ENCODE measurements around the gene CNFN.

Gene CNFN

DNA sequence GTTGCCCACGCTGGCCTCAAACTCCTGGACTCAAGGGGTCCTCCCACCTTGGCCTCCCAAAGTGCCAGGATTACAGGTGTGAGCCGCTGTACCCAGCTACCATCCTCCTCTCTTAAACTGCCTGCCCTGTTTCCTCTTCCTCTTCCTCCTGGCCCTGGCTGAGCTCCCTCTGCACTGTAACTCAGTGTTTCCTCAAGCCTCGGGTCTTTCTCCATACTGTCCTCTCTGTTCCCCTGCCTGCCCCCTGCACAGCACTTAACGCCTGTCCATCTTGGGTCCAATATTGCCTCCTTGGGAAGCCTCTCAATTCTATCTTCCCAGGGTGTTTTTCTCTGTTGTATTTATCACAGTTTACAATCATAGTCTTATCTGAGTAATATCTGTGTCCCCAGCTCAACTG, 31.0 kb upstream of the CNFN start:
- no peak for ATAC-seq
- peaks cover 58% of the 10 kb centered on the region for H3K4me1 Mint-ChIP-seq
- H3K27ac Mint-ChIP-seq = peak overlapping the region; percentile 94
- no peak overlapping the region for H3K4me3 Mint-ChIP-seq
- peaks cover 7% of the 10 kb centered on the region for H3K36me3 Mint-ChIP-seq
- H3K27me3 Mint-ChIP-seq = no peaks in the 10 kb centered on the region
- no peaks in the 10 kb centered on the region for H3K9me3 Mint-ChIP-seq

DNA sequence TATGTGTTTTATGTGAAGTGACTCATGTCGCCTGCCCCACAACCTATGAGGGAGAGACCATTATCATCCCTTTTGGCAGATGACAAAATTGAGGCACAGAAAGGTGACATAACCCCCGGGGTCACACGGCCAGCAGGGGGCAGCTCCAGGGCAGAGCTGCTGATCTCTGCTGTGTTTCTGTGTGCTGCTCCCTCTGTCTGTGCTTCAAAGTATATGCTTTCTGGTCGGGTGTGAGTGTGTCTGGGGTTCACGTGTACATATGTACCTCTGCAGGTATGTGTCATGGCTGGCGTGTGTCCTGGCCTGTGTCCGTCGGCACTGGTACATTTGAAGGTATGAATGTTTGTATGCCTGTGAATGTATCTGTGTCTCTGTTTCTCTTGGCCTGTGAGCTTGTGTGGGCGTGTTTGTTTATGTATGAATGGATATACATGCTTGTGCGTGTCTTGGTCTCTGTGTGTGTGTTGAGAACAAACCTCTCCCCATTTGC, 30.0 kb upstream of the CNFN start:
- Mint-ChIP-seq H3K4me3 (no peak overlapping the region), H3K27me3 (no peaks in the 10 kb centered on the region), H3K27ac (peak overlapping the region; percentile 24), H3K9me3 (no peaks in the 10 kb centered on the region), H3K4me1 (peaks cover 58% of the 10 kb centered on the region), H3K36me3 (peaks cover 17% of the 10 kb centered on the region)
- peak; percentile 11 for ATAC-seq

- H3K4me1 Mint-ChIP-seq = peaks cover 53% of the 10 kb centered on the region
- no peaks in the 10 kb centered on the region for H3K9me3 Mint-ChIP-seq
- no peak overlapping the region for H3K4me3 Mint-ChIP-seq
- ATAC-seq = no peak
- H3K27me3 Mint-ChIP-seq = no peaks in the 10 kb centered on the region
- peak overlapping the region; percentile 24 for H3K27ac Mint-ChIP-seq
- H3K36me3 Mint-ChIP-seq = peaks cover 22% of the 10 kb centered on the region
Observed at GRCh38 chr19:42419309-42419708, 29.2 kb upstream of the CNFN start.

GRCh38 chr19:42412661-42413076, 22.6 kb upstream of the CNFN start:
- no peak overlapping the region for H3K27ac Mint-ChIP-seq
- H3K4me3 Mint-ChIP-seq = no peak overlapping the region
- peaks cover 43% of the 10 kb centered on the region for H3K36me3 Mint-ChIP-seq
- no peaks in the 10 kb centered on the region for H3K27me3 Mint-ChIP-seq
- peaks cover 19% of the 10 kb centered on the region for H3K4me1 Mint-ChIP-seq
- H3K9me3 Mint-ChIP-seq = no peaks in the 10 kb centered on the region
- ATAC-seq = no peak

- H3K4me3 Mint-ChIP-seq = no peak overlapping the region
- no peak for ATAC-seq
- H3K27ac Mint-ChIP-seq = no peak overlapping the region
- H3K4me1 Mint-ChIP-seq = peaks cover 19% of the 10 kb centered on the region
- peaks cover 47% of the 10 kb centered on the region for H3K36me3 Mint-ChIP-seq
- H3K9me3 Mint-ChIP-seq = no peaks in the 10 kb centered on the region
- no peaks in the 10 kb centered on the region for H3K27me3 Mint-ChIP-seq
Observed at GRCh38 chr19:42412227-42412626, 22.1 kb upstream of the CNFN start.

- Mint-ChIP-seq H3K4me3 (no peak overlapping the region), H3K36me3 (peaks cover 53% of the 10 kb centered on the region), H3K27ac (peak overlapping the region; percentile 23), H3K27me3 (no peaks in the 10 kb centered on the region), H3K9me3 (no peaks in the 10 kb centered on the region), H3K4me1 (peaks cover 19% of the 10 kb centered on the region)
- no peak for ATAC-seq
Observed at GRCh38 chr19:42411581-42412178, 21.6 kb upstream of the CNFN start.

DNA sequence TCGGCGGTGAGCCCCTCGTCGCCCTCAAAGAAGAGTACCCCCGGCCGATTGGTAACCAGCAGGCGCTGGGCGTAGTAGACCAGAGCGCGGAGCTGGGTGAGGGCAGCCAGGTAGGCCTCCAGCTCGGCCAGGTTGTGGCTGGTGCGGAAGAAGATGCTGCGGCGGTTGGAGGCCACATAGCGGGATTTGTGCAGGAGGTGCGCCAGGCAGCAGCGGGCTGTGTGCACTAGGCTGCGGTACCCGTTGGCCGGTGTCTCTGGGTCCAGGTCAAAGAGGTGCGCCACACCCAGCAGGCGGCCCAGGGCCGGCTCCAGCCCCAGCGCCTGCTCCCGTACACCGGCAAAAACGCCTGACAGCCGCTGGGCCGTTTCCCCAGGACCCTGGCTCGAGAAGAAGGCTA, 20.3 kb upstream of the CNFN start:
- Mint-ChIP-seq H3K4me1 (peaks cover 19% of the 10 kb centered on the region), H3K4me3 (no peak overlapping the region), H3K36me3 (peaks cover 54% of the 10 kb centered on the region), H3K27me3 (no peaks in the 10 kb centered on the region), H3K27ac (no peak overlapping the region), H3K9me3 (no peaks in the 10 kb centered on the region)
- ATAC-seq = no peak

- Mint-ChIP-seq H3K4me1 (peaks cover 19% of the 10 kb centered on the region), H3K36me3 (peaks cover 46% of the 10 kb centered on the region), H3K27ac (no peak overlapping the region), H3K4me3 (no peak overlapping the region), H3K9me3 (no peaks in the 10 kb centered on the region), H3K27me3 (no peaks in the 10 kb centered on the region)
- peak; percentile 8 for ATAC-seq
Observed at GRCh38 chr19:42409477-42409876, 19.4 kb upstream of the CNFN start.

DNA sequence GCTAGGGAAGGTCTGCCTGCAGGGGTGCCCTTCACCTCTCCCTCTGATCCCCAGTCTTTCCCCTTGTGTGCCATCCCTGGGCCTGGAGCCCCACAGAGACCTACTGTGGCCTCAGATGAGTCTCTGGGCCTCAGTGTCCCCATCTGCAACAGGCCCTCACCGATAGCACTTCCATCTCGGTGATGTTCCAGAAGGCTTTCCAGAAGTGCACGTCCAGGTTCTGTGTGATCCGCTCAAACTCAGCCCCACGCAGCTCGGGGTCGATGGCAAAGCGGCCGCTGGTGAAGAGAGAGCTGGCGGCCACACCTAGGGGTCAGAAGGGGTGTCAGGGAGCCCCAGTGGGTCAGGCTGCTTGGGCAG, 17.7 kb upstream of the CNFN start:
- H3K36me3 Mint-ChIP-seq = peaks cover 42% of the 10 kb centered on the region
- no peaks in the 10 kb centered on the region for H3K9me3 Mint-ChIP-seq
- no peaks in the 10 kb centered on the region for H3K27me3 Mint-ChIP-seq
- H3K4me3 Mint-ChIP-seq = no peak overlapping the region
- no peak for ATAC-seq
- peaks cover 20% of the 10 kb centered on the region for H3K4me1 Mint-ChIP-seq
- no peak overlapping the region for H3K27ac Mint-ChIP-seq

GRCh38 chr19:42407085-42407815, 17.2 kb upstream of the CNFN start:
- Mint-ChIP-seq H3K27ac (no peak overlapping the region), H3K27me3 (no peaks in the 10 kb centered on the region), H3K36me3 (peaks cover 42% of the 10 kb centered on the region), H3K9me3 (no peaks in the 10 kb centered on the region), H3K4me3 (no peak overlapping the region), H3K4me1 (peaks cover 25% of the 10 kb centered on the region)
- ATAC-seq = no peak

- Mint-ChIP-seq H3K9me3 (no peaks in the 10 kb centered on the region), H3K36me3 (peaks cover 37% of the 10 kb centered on the region), H3K4me3 (no peak overlapping the region), H3K4me1 (peaks cover 27% of the 10 kb centered on the region), H3K27me3 (no peaks in the 10 kb centered on the region), H3K27ac (no peak overlapping the region)
- ATAC-seq = no peak
Observed at GRCh38 chr19:42406111-42406510, 16.0 kb upstream of the CNFN start.

GRCh38 chr19:42403586-42403985, 13.5 kb upstream of the CNFN start:
- no peak for ATAC-seq
- H3K36me3 Mint-ChIP-seq = peaks cover 29% of the 10 kb centered on the region
- H3K4me1 Mint-ChIP-seq = peaks cover 43% of the 10 kb centered on the region
- H3K4me3 Mint-ChIP-seq = no peak overlapping the region
- no peaks in the 10 kb centered on the region for H3K9me3 Mint-ChIP-seq
- H3K27me3 Mint-ChIP-seq = no peaks in the 10 kb centered on the region
- no peak overlapping the region for H3K27ac Mint-ChIP-seq

- H3K27ac Mint-ChIP-seq = peak overlapping the region; percentile 69
- peak overlapping the region; percentile 85 for H3K4me3 Mint-ChIP-seq
- ATAC-seq = no peak
- peaks cover 44% of the 10 kb centered on the region for H3K4me1 Mint-ChIP-seq
- no peaks in the 10 kb centered on the region for H3K9me3 Mint-ChIP-seq
- peaks cover 22% of the 10 kb centered on the region for H3K36me3 Mint-ChIP-seq
- no peaks in the 10 kb centered on the region for H3K27me3 Mint-ChIP-seq
Observed at GRCh38 chr19:42402376-42403116, 12.4 kb upstream of the CNFN start.

- H3K27me3 Mint-ChIP-seq = no peaks in the 10 kb centered on the region
- no peaks in the 10 kb centered on the region for H3K9me3 Mint-ChIP-seq
- peak overlapping the region; percentile 69 for H3K27ac Mint-ChIP-seq
- ATAC-seq = peak; percentile 70
- peaks cover 51% of the 10 kb centered on the region for H3K4me1 Mint-ChIP-seq
- peak overlapping the region; percentile 85 for H3K4me3 Mint-ChIP-seq
- H3K36me3 Mint-ChIP-seq = peaks cover 15% of the 10 kb centered on the region
Observed at GRCh38 chr19:42401365-42402303, 11.5 kb upstream of the CNFN start.

GRCh38 chr19:42400404-42400803, 10.3 kb upstream of the CNFN start:
- Mint-ChIP-seq H3K36me3 (peaks cover 6% of the 10 kb centered on the region), H3K9me3 (no peaks in the 10 kb centered on the region), H3K4me3 (no peak overlapping the region), H3K27ac (no peak overlapping the region), H3K4me1 (peaks cover 58% of the 10 kb centered on the region), H3K27me3 (no peaks in the 10 kb centered on the region)
- ATAC-seq = no peak

All from stimulated activated memory B cell treated with anti-CD40 and anti-IgM and Interleukin-4, amounts not matched to agents 10 μg/mL and 1 μg/mL and 100 μg/mL, for 72 hours (primary cell).